Left lobe of liver (tissue), 2 donors: ENCODE results near the gene WDR90. TPM values are rescaled to one million over a fixed set of nuclear protein-coding genes. Genes with fewer than 3 reads are reported as not detected.

Experiments used
- ATAC-seq: fragments of 200-7000 bp; cut with Tn5 transposase; one replicate; pipeline ENCODE4 v1.9.1; 2020; ENCODE audit warnings: mild to moderate bottlenecking, moderate library complexity
- DNase-seq: peaks from one replicate; pipeline ENCODE4 v3.0.0-alpha.2; 2020; ENCODE audit warnings: low spot score
- total RNA-seq: library from RNA; stranded (reverse); gene quantifications from one replicate; pipeline ENCODE4 v1.2.1, GENCODE V29; 2021
- donor health status: DM: no; HTN: no; CAD: no; lungs with moderate emphysema.
- donor health status: DM: no; HTN: yes; CAD: no.

The WDR90 gene
- total RNA-seq, 1 donor from 2014 or later: 17.2 TPM

DNA sequence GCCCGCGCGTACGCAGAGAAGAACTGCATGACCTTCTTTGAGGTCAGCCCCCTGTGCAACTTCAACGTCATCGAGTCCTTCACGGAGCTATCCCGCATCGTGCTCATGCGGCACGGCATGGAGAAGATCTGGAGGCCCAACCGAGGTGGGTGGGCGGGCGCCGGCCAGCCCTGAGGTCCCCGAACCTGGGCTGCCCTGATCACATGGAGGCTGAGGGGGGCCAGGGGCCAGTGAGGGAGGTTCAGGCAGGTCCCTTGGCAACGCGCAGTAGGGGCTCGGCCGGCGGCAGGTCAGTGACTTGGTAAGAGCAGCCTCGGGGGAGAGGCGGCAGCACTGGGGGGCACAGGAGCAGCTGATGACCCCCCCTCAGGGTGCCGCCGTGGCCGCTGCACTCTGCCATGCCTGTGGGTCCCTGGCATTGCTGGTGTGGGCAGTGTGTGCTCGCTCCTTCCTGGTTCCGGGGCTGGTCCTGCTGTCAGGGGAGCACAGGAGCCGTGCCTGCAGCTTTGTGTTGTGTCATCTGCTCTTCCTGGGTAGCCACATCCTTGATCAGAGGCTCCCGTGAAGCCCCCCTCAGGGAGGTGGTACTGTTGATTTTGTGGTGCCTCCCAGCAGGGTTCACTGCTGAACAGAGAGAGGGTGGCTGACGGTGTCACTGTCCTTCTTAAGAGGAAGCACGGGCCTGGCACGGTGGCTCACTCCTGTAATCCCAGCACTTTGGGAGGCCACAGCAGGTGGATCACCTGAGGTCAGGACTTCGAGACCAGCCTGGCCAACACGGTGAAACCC is 23.0 kb upstream of the WDR90 start:
- DNase-seq (no peak), ATAC-seq (no peak)

DNA sequence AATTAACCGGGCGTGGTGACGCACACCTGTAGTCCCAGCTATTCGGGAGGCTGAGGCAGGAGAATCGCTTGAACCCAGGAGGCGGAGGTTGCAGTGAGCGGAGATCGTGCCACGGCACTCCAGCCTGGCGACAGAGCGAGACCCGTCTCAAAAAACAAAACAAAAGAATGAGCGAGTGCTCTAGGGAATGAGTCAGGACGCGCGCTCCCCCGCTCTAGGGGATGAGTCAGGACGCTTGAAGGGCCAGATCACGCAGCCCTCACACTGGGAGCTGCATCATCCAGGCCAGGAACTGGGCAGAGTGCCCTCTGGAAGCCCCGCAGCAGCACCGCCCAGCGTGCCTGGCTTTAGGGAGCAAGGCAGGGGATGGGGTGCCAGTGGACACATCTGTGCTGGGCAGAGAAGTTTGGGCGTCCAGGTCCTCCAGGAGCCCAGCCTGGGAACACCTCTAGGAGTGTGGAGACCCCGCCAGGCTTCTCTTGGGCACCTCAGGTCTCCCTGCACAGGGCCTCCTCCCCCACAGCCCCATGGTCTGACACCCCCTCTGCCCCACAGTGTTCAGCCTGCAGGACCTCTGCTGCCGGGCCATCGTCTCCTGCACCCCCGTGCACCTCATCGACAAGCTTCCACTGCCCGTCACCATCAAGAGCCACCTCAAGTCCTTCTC is 22.2 kb upstream of the WDR90 start:
- DNase-seq (no peak), ATAC-seq (no peak)

DNA sequence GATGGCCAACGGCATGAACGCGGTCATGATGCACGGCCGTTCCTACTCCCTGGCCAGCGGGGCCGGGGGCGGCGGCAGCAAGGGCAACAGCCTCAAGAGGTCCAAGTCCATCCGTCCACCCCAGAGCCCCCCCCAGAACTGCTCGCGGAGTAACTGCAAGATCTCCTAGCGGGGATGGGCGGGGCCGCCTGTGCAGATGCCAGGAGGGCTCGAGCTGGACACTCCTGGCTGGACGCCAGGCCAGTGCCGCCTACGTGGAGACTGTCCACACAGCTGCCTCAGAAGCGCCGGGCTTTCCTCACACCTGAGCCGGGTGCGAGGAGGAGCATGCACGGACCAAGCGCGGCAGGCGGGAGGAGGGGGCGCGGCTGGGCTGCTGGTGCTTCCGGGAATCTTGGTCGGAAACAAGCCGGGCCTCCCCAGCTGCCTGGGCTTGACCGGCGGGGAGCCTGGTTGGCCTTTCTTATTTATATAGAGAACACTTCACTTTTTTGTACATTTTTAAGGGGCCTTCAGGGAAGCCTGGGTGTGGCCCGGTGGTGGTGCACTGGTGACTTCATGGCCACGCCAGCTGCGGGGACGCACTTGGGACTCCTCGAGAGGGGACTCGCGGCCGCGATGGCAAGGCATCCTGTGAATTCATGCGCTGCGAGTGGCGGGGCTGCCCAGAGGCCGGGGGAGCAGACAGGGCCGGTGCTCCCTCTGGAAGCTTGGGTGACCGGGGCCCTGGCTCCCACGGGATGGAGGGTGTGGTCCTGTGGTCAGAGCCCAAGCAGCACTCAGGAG is 21.5 kb upstream of the WDR90 start:
- peak; percentile 19 for ATAC-seq
- DNase-seq: peak; percentile 78

DNA sequence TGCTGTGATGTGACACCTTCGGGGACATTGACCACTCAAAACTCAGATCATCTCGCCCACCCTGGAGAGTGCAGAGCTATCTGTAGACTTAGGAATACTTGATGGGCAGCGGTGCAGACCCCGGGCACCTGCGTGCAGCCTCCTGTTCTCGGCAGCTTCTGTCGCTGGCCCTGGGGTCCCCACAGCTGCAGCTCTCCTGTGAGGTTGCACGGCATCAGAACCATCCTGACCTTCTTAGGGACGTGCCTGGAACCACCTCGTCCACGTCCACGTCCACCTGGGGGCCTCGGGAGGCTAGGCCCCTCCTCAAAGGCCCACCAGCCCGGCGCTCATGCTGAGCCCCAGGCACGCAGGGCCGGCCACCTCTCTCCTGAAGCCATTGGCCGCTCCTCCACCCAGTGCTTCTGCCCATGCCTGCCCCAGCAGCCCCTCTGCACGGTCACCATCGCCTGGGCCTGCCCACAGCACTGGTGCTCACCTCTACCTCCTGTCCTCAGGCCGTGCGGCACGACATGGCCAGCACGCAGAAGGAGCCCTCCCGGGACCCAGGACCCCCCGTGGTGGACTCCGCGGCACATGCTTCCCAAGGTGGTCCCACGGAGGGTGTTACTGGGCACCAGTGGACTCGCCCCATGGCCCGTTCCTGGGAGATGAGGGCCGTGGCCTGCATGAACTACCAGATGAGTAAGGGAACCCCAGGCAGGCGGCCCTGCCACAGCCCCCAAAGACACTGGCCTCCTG is 20.7 kb upstream of the WDR90 start:
- DNase-seq (no peak), ATAC-seq (no peak)

DNA sequence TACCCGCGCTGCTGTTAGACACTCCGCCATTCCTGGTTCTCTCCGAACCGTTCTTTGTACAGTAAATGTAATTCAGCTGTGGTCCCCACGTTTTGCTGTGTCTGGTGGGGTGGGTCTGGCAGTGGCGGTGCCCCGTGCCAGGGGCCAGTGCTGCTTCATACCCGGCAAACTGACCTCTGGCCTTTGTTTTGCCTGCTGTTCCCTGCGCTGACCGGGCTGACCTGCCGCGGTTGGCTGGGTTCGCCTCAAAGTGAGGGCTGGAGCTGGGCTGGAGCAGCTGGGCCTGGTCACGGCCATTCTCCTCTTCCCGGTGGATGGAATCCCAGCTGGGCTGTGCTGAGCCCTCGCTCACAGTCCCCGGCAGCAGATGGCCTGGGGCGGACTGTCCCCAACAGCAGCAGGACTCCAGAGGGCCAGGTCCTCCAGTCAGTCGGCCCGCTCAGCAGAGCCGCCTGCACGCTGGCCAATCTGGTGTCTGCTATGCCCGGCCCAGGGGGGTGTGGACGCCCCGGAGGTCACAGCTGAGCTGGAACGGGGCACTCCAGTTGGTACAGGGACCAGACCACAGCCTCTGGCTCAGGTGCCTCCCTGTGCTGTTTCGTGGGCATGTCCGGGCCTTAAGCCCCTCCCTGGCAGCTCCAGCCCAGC is 19.9 kb upstream of the WDR90 start:
- peak; percentile 74 for ATAC-seq
- DNase-seq: peak; percentile 88

DNA sequence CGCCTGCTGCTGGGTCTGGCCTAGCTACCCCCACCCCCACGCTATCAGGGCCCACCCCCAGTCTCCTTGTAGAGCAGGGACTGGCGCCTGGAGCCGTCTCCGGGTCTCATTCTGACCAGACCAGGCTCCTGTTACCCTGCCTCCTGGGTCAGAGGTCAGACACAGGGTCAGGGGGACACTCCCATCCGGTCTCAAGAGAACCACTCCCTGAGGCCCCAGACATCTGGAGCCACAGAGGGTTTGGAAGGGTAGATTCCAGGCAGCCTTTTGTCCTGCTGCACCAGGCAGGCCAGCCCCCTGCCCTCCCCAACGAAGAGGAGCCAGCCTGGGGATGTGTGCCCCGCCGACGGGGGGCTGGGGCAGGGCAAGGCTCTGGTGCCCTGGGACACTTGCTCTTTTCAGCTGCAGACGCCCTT is 19.3 kb upstream of the WDR90 start:
- no peak for DNase-seq
- no peak for ATAC-seq

DNA sequence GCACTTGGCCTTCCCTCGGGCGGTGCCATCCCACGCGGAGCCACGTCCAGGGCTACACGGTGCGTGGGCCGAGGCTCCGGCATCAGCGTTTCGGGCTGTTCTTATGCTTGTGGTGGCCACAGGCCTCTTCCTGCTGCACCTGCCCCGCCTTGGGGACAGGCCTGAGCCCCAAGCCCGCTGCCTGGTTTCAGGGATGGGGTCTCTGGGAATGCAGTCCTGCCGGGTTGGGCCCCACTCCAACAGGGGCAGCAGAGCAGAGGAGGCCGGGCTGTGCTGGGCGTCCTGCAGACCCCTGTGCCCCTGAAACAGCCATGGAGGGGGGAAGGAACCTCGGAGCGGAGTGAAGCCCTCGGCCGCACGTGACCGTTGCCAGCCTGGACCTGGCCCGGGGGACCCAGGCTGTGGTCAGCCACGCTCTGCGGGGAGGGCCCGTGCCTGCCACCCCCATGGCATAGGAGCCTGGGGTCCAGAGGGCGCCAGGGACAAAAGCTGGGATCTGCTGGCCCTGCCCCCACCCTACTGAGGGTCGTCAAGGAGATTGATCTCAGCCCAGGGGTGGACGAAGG is 18.8 kb upstream of the WDR90 start:
- ATAC-seq: no peak
- peak; percentile 46 for DNase-seq

DNA sequence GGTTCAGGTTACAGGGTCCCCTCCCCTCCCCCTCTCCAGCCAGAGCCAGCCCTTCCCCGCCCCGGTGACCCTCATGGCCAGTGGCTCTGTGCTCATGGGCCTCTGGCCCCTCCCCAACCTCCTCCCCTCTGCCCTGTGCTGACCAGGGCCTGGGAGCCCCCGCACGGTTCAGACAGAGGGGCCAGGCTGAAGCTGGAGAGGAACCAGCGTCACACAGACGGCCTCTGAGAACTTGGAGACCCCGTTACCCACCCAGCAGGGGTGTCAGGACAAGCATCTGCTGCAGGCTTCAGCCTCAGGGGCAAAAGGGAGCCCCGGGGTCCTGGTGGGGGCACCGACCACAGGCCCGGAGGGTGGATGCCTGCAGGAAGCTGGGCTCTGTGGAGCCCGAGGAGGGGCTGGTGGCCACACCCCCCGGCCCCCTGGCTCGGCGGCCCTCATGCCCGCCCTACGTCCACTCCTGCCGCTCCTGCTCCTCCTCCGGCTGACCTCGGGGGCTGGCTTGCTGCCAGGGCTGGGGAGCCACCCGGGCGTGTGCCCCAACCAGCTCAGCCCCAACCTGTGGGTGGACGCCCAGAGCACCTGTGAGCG is 18.3 kb upstream of the WDR90 start, which contains the start of gene WFIKKN1:
TSS of gene WFIKKN1 (plus strand) at position 171 of the 591 bp plus-strand sequence. CDS start at position 440, 269 bp downstream.
- DNase-seq (peak; percentile 70), ATAC-seq (peak; percentile 6)

DNA sequence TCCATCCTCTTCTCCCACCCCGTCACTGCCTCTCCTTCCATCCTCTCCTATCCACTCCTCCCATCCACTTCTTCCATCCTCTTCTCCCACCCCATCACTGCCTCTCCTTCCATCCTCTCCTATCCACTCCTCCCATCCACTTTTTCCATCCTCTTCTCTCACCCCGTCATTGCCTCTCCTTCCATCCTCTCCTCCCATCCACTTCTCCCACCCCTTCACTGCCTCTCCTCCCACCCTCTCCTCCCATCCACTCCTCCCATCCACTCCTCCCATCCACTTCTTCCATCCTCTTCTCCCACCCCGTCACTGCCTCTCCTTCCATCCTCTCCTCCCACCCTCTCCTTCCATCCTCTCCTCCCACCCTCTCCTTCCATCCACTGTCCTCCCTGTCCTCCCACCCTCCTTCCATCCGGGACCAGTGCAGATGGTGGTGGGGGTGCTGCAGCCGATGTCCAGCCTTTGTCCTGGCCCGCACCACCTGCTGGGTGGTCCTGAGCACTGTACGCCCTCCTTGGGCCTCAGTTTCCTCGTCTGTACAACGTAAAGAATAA is 17.3 kb upstream of the WDR90 start:
- no peak for DNase-seq
- no peak for ATAC-seq

DNA sequence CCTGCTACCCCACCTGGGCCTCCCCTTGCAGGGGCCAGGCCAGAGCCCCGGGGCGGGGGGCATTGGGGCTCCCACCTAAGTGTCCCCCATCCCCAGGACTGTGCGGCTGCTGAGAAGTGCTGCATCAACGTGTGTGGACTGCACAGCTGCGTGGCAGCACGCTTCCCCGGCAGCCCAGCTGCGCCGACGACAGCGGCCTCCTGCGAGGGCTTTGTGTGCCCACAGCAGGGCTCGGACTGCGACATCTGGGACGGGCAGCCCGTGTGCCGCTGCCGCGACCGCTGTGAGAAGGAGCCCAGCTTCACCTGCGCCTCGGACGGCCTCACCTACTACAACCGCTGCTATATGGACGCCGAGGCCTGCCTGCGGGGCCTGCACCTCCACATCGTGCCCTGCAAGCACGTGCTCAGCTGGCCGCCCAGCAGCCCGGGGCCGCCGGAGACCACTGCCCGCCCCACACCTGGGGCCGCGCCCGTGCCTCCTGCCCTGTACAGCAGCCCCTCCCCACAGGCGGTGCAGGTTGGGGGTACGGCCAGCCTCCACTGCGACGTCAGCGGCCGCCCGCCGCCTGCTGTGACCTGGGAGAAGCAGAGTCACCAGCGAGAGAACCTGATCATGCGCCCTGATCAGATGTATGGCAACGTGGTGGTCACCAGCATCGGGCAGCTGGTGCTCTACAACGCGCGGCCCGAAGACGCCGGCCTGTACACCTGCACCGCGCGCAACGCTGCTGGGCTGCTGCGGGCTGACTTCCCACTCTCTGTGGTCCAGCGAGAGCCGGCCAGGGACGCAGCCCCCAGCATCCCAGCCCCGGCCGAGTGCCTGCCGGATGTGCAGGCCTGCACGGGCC is 16.5 kb upstream of the WDR90 start:
- ATAC-seq (no peak), DNase-seq (peak; percentile 47)

DNA sequence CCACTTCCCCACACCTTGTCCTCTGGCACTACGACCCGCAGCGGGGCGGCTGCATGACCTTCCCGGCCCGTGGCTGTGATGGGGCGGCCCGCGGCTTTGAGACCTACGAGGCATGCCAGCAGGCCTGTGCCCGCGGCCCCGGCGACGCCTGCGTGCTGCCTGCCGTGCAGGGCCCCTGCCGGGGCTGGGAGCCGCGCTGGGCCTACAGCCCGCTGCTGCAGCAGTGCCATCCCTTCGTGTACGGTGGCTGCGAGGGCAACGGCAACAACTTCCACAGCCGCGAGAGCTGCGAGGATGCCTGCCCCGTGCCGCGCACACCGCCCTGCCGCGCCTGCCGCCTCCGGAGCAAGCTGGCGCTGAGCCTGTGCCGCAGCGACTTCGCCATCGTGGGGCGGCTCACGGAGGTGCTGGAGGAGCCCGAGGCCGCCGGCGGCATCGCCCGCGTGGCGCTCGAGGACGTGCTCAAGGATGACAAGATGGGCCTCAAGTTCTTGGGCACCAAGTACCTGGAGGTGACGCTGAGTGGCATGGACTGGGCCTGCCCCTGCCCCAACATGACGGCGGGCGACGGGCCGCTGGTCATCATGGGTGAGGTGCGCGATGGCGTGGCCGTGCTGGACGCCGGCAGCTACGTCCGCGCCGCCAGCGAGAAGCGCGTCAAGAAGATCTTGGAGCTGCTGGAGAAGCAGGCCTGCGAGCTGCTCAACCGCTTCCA is 15.7 kb upstream of the WDR90 start:
- ATAC-seq (no peak), DNase-seq (peak; percentile 46)

DNA sequence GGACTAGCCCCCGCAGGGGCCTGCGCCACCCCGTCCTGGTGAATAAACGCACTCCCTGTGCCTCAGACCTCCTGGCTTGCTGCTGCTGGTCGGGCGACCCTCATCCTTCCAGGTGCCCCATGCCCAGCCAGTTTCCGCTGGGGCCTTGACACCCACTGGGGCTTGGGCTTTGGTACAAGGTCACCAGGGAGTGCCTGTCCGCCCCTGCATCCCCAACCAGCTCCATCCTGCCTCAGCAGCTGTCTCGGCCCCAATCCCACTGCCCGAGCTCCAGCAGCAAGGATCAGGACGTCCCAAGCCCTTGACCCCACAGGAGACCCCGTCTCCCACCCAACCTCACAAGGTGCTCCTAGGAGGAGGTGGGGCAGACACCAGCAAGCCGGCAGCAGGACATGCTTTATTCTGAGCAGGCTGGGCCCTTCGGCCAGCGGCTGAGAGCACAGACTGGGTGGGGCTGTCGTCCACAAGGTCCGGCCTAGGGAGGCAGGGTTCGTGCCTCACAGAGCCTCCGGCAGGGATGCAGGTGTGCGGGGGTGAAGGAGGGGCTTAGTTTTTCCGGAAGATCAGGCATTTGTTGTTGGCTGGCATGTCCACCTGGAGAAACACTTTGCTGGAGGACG is 15.0 kb upstream of the WDR90 start:
- DNase-seq (no peak), ATAC-seq (no peak)

DNA sequence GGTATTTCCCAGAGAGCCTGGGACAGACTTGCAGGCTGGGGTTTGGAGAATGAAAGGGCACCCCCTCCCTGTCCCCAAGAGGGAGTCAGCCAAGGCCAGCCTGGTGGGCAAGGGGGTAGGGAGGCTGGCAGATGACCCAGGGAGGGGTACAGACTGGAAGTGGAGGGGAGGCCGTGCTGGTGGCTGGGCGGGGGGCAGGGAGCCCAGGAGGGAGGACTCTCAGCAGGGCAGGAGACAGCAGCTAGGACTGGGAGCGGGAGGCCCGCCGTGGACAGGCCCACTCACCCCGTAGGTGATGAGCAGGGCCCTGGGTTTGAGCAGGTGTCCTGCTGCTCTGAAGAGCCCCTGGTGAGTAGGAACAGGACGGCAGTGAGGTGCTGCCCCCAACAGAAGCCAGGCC is 14.2 kb upstream of the WDR90 start:
- ATAC-seq (no peak), DNase-seq (no peak)

DNA sequence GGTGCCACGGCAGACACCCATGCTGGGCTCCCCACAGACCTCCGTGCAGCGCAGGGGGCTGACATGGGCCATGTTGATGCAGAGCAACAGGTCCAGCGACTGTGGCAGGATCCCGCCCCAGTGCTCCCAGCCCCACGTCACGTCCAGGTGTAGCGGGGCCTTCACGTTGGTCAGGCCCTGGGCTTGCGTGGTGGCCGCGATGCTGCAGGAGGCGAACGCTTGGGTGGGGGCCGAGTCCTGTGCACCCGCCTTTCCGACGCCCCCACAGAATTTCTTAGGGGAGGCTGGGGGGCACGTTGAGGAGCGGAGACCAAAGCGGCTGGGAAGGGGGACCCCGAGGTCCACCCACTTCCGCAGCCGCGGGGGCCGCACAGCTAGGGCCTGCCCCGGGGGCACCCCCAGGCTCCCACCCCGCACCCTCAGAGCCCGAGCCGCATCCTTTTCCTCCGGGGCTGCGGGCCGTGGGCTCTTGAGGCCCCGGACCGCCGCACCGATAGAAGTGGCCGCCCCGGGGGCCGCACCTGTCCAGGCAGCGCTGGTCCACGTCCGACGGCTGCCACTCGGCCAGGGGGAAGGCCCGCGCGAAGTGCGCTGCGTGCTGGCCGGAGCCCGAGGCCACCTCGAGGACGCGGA is 13.5 kb upstream of the WDR90 start:
- DNase-seq: peak; percentile 53

DNA sequence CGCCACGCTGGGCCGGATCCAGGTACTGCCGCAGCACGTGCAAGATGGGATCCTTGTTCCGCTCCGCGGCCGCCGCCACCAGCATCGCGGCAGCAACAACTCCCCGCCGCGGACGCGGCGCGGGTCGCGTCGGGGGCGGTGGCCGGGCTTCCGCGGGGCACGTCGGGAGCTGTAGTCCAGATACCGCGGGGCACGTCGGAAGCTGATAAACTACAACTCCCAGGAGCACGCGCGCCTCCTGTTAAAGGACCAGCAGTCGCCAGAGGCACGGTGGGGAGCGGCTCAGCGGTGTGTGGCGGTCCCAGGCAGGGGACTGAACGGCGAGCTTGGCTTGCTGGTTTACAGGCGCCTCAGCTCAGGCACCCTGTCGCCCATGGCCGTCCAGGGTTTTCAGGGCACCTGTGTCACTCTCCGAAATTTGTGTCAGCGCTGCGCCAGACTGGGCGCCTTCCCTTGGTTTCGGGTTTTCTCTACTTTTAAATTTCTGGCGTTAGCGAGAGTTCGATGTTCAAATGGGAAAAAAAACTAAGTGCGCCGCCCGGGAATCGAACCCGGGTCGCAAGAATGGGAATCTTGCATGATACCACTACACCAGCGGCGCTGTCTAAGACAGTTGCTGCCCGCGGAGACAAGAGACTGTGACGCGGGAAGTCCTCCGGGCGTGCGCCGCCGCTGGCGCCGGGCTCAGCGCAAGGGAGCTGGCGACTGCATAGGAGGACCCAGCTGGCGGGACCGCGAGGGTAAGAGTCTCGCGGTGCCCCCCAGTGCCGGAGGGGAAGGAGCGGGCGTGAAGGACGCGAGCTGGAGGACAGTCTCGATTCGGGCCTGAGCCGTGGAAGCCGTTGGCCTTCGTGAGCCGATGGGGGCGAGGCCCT is 12.7 kb upstream of the WDR90 start, which contains the start of gene METTL26:
TSS of gene METTL26 (minus strand) at position 100 of the 875 bp plus-strand sequence. CDS start at position 85, 15 bp downstream.
- ATAC-seq (peak; percentile 82), DNase-seq (peak; percentile 96)

More for the DNA sequence above, 13.5 kb upstream of the WDR90 start:
- ATAC-seq: no peak
